ENCODE data around the gene MICB.
A peak's percentile ranks its signal among the peaks of the same experiment; 100 is the strongest.
"Not testable (repeated sequence)": the region's sequence is repeated elsewhere in the genome, so short reads cannot be mapped to it uniquely, and the experiment has no call there.

Gene MICB

DNA sequence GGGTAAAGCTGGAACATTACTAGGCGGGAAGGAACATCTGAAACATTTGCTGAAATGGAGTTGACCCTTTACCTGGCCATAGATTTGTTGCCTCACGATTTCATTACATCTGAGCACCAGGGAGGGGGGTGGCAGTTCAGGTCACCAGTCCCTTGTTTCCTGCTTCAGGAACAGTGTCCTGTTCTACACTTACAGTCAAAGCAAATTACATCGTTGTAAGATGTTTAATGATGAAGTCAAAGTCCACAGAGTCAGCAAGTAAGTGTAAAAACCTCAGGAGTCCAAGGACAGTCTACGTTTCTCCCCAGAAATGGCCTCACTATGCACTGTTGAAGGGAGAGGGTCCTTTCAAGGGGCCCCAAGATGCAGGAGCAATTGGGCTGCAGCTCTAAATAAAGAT, 8.9 kb upstream of the MICB start:
- peaks cover 3% of the 10 kb centered on the region; the same call in 1 of the 2 replicates for H3K4me1 ChIP-seq (ENCODE audit: control insufficient read depth, insufficient read depth, low read length)
- H3K4me3 ChIP-seq (ENCODE audit: low read depth, low read length): no peak overlapping the region
- H3K9ac ChIP-seq (ENCODE audit: low read depth, low read length): no peak overlapping the region
- no peaks in the 10 kb centered on the region for H3K9me3 ChIP-seq (ENCODE audit: control insufficient read depth, insufficient read depth, low read length)
- no peaks in the 10 kb centered on the region; the same call in 1 of the 2 replicates for H3K27me3 ChIP-seq (ENCODE audit: control insufficient read depth, insufficient read depth, low read length)
- H3K36me3 ChIP-seq (ENCODE audit: control insufficient read depth, insufficient read depth, low read length): no peaks in the 10 kb centered on the region
- H3K27ac ChIP-seq (ENCODE audit: low read depth, low read length): no peak overlapping the region

- Histone ChIP-seq H3K36me3 (ENCODE audit: control insufficient read depth, insufficient read depth, low read length) (no peaks in the 10 kb centered on the region), H3K27me3 (ENCODE audit: control insufficient read depth, insufficient read depth, low read length) (peaks cover 3% of the 10 kb centered on the region), H3K4me1 (ENCODE audit: control insufficient read depth, insufficient read depth, low read length) (peaks cover 7% of the 10 kb centered on the region), H3K9ac (ENCODE audit: low read depth, low read length) (no peak overlapping the region), H3K27ac (ENCODE audit: low read depth, low read length) (no peak overlapping the region), H3K4me3 (ENCODE audit: low read depth, low read length) (no peak overlapping the region), H3K9me3 (ENCODE audit: control insufficient read depth, insufficient read depth, low read length) (no peaks in the 10 kb centered on the region)
Measured at GRCh38 chr6:31490115-31490873, 7.7 kb upstream of the MICB start.

- not testable (repeated sequence) for H3K36me3 ChIP-seq (ENCODE audit: control insufficient read depth, insufficient read depth, low read length); H3K4me1 ChIP-seq (ENCODE audit: control insufficient read depth, insufficient read depth, low read length); H3K9ac ChIP-seq (ENCODE audit: low read depth, low read length); H3K9me3 ChIP-seq (ENCODE audit: control insufficient read depth, insufficient read depth, low read length); H3K27ac ChIP-seq (ENCODE audit: low read depth, low read length)
- peak overlapping the region; percentile 77 for H3K4me3 ChIP-seq (ENCODE audit: low read depth, low read length)
- H3K27me3 ChIP-seq (ENCODE audit: control insufficient read depth, insufficient read depth, low read length): peaks cover 25% of the 10 kb centered on the region
Measured at GRCh38 chr6:31493550-31493874, 4.4 kb upstream of the MICB start.

DNA sequence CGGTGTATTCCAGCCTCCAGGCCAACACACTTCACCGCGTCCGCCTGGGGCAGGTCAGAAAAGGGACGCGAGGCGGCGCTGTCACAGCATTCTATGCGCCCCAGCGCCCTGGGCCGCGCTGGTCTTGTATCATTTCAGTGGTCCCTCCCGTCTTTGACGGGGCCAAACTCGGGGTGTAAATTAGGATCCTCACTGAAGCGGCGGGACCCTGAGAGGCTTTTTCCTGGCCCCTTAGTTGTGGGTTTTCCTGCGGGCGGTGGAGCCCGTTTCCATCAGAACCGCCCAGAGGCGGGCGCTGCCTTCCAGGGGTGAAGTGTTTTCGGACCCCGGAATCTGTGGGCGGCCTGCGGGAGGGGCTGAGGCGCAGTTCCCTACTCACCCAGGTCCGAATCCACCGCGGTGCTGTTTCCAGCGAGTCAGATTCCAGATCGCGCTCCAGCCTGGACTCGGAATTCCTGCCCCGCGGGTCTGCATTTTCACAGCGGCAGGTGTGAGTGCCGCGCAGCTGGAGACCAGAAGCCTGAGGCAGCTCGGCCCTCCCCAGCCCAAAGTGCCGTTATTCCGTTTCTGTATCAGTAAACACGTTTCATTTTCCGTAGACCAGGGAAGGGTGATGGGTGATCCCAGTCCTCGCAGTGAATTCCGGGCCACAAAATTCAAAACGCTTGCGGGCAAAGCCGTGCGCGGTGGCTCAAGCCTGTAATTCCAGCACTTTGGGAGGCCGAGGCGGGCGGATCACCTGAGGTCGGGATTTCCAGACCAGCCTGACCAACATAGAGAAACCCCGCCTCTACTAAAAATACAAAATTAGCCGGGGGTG, 3.9 kb upstream of the MICB start:
- H3K4me3 ChIP-seq (ENCODE audit: low read depth, low read length): peak overlapping the region; percentile 77
- peaks cover 28% of the 10 kb centered on the region for H3K27me3 ChIP-seq (ENCODE audit: control insufficient read depth, insufficient read depth, low read length)
- H3K36me3 ChIP-seq (ENCODE audit: control insufficient read depth, insufficient read depth, low read length): no peaks in the 10 kb centered on the region
- no peaks in the 10 kb centered on the region for H3K9me3 ChIP-seq (ENCODE audit: control insufficient read depth, insufficient read depth, low read length)
- H3K9ac ChIP-seq (ENCODE audit: low read depth, low read length): peak overlapping the region; percentile 51; the same call in 1 of the 2 replicates
- peak overlapping the region; percentile 44 for H3K27ac ChIP-seq (ENCODE audit: low read depth, low read length)
- H3K4me1 ChIP-seq (ENCODE audit: control insufficient read depth, insufficient read depth, low read length): peaks cover 12% of the 10 kb centered on the region

GRCh38 chr6:31495580-31495979, 2.4 kb upstream of the MICB start:
- Histone ChIP-seq H3K4me1 (ENCODE audit: control insufficient read depth, insufficient read depth, low read length) (peaks cover 20% of the 10 kb centered on the region), H3K9ac (ENCODE audit: low read depth, low read length) (no peak overlapping the region), H3K36me3 (ENCODE audit: control insufficient read depth, insufficient read depth, low read length) (no peaks in the 10 kb centered on the region), H3K27me3 (ENCODE audit: control insufficient read depth, insufficient read depth, low read length) (peaks cover 31% of the 10 kb centered on the region), H3K9me3 (ENCODE audit: control insufficient read depth, insufficient read depth, low read length) (no peaks in the 10 kb centered on the region), H3K4me3 (ENCODE audit: low read depth, low read length) (peak overlapping the region; percentile 77), H3K27ac (ENCODE audit: low read depth, low read length) (no peak overlapping the region)

GRCh38 chr6:31496826-31497225, 1.1 kb upstream of the MICB start:
- H3K36me3 ChIP-seq (ENCODE audit: control insufficient read depth, insufficient read depth, low read length); H3K27ac ChIP-seq (ENCODE audit: low read depth, low read length); H3K9me3 ChIP-seq (ENCODE audit: control insufficient read depth, insufficient read depth, low read length); H3K9ac ChIP-seq (ENCODE audit: low read depth, low read length): not testable (repeated sequence)
- peak overlapping the region; percentile 85; the same call in 1 of the 2 replicates for H3K4me3 ChIP-seq (ENCODE audit: low read depth, low read length)
- peaks cover 19% of the 10 kb centered on the region for H3K4me1 ChIP-seq (ENCODE audit: control insufficient read depth, insufficient read depth, low read length)
- peaks cover 31% of the 10 kb centered on the region for H3K27me3 ChIP-seq (ENCODE audit: control insufficient read depth, insufficient read depth, low read length)

- Histone ChIP-seq H3K9ac (ENCODE audit: low read depth, low read length) (no peak overlapping the region), H3K4me3 (ENCODE audit: low read depth, low read length) (peak overlapping the region; percentile 85), H3K27ac (ENCODE audit: low read depth, low read length) (no peak overlapping the region), H3K36me3 (ENCODE audit: control insufficient read depth, insufficient read depth, low read length) (no peaks in the 10 kb centered on the region), H3K9me3 (ENCODE audit: control insufficient read depth, insufficient read depth, low read length) (no peaks in the 10 kb centered on the region), H3K4me1 (ENCODE audit: control insufficient read depth, insufficient read depth, low read length) (peaks cover 19% of the 10 kb centered on the region), H3K27me3 (ENCODE audit: control insufficient read depth, insufficient read depth, low read length) (peaks cover 31% of the 10 kb centered on the region)
Measured at GRCh38 chr6:31498748-31499147, 803 bp downstream of the MICB start.

- not testable (repeated sequence) for H3K9ac ChIP-seq (ENCODE audit: low read depth, low read length); H3K27ac ChIP-seq (ENCODE audit: low read depth, low read length); H3K36me3 ChIP-seq (ENCODE audit: control insufficient read depth, insufficient read depth, low read length); H3K9me3 ChIP-seq (ENCODE audit: control insufficient read depth, insufficient read depth, low read length)
- Histone ChIP-seq H3K4me1 (ENCODE audit: control insufficient read depth, insufficient read depth, low read length) (peaks cover 19% of the 10 kb centered on the region), H3K27me3 (ENCODE audit: control insufficient read depth, insufficient read depth, low read length) (peaks cover 31% of the 10 kb centered on the region), H3K4me3 (ENCODE audit: low read depth, low read length) (peak overlapping the region; percentile 85; the same call in 1 of the 2 replicates)
Measured at GRCh38 chr6:31499648-31500047, 1.7 kb downstream of the MICB start.

- Histone ChIP-seq H3K27me3 (ENCODE audit: control insufficient read depth, insufficient read depth, low read length) (0 out of 2 replicates have a peak, but pooled peaks cover 6% of the 10 kb centered on the region), H3K9me3 (ENCODE audit: control insufficient read depth, insufficient read depth, low read length) (no peaks in the 10 kb centered on the region), H3K27ac (ENCODE audit: low read depth, low read length) (no peak overlapping the region), H3K4me3 (ENCODE audit: low read depth, low read length) (no peak overlapping the region), H3K9ac (ENCODE audit: low read depth, low read length) (no peak overlapping the region), H3K4me1 (ENCODE audit: control insufficient read depth, insufficient read depth, low read length) (peaks cover 12% of the 10 kb centered on the region), H3K36me3 (ENCODE audit: control insufficient read depth, insufficient read depth, low read length) (peaks cover 15% of the 10 kb centered on the region)
Measured at GRCh38 chr6:31502586-31502985, 4.6 kb downstream of the MICB start.

- H3K4me3 ChIP-seq (ENCODE audit: low read depth, low read length); H3K4me1 ChIP-seq (ENCODE audit: control insufficient read depth, insufficient read depth, low read length); H3K27ac ChIP-seq (ENCODE audit: low read depth, low read length); H3K9ac ChIP-seq (ENCODE audit: low read depth, low read length); H3K27me3 ChIP-seq (ENCODE audit: control insufficient read depth, insufficient read depth, low read length); H3K9me3 ChIP-seq (ENCODE audit: control insufficient read depth, insufficient read depth, low read length): not testable (repeated sequence)
- H3K36me3 ChIP-seq (ENCODE audit: control insufficient read depth, insufficient read depth, low read length): peaks cover 40% of the 10 kb centered on the region
Measured at GRCh38 chr6:31509036-31509435, 11.1 kb downstream of the MICB start.

DNA sequence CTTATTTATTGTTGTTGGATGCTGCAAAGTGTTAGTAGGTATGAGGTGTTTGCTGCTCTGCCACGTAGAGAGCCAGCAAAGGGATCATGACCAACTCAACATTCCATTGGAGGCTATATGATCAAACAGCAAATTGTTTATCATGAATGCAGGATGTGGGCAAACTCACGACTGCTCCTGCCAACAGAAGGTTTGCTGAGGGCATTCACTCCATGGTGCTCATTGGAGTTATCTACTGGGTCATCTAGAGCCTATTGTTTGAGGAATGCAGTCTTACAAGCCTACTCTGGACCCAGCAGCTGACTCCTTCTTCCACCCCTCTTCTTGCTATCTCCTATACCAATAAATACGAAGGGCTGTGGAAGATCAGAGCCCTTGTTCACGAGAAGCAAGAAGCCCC, 12.1 kb downstream of the MICB start:
- H3K4me3 ChIP-seq (ENCODE audit: low read depth, low read length): no peak overlapping the region
- peaks cover 40% of the 10 kb centered on the region for H3K36me3 ChIP-seq (ENCODE audit: control insufficient read depth, insufficient read depth, low read length)
- H3K27me3 ChIP-seq (ENCODE audit: control insufficient read depth, insufficient read depth, low read length): no peaks in the 10 kb centered on the region
- H3K9ac ChIP-seq (ENCODE audit: low read depth, low read length): no peak overlapping the region
- H3K9me3 ChIP-seq (ENCODE audit: control insufficient read depth, insufficient read depth, low read length): no peaks in the 10 kb centered on the region
- no peak overlapping the region for H3K27ac ChIP-seq (ENCODE audit: low read depth, low read length)
- no peaks in the 10 kb centered on the region for H3K4me1 ChIP-seq (ENCODE audit: control insufficient read depth, insufficient read depth, low read length)
